HTERT RPE-1 (cell line): ENCODE data around the gene POTEB2.
"Not testable (repeated sequence)": the region's sequence is repeated elsewhere in the genome, so short reads cannot be mapped to it uniquely, and the experiment has no call there.

Experiments
- in situ Hi-C: fragments of 300-500 bp; cut with MboI; formaldehyde crosslinking; loops from 4 replicates; pipeline ENCODE4 v1.14.3; 2020; ENCODE audit warnings: low sequenced_read_pairs

POTEB2 gene

DNA sequence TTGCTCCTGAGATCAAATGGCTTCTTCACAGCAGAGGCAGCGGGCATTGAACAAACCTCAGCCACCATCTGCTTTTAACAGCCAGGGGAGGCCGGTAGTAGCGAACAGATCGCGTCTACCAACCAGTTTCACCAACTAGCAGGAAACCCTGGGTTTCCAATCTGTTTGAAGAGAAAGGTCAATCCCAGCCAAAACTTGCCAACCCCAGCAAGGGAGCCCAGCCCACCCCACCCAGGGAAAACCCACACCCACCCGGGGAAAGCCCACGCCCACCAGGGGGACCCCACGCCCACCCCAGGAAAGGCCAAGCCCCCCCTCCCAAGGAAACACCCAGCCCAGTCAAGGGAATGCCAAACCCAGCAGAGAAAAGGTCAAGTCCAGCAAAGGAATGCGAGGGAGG is at the start of gene POTEB2:
Gene POTEB2, minus strand, starts transcription at position 101 of the 400 bp plus-strand sequence. Its CDS starts 33 bp downstream, at position 68.
- in situ Hi-C loops, result not testable (repeated sequence)

DNA sequence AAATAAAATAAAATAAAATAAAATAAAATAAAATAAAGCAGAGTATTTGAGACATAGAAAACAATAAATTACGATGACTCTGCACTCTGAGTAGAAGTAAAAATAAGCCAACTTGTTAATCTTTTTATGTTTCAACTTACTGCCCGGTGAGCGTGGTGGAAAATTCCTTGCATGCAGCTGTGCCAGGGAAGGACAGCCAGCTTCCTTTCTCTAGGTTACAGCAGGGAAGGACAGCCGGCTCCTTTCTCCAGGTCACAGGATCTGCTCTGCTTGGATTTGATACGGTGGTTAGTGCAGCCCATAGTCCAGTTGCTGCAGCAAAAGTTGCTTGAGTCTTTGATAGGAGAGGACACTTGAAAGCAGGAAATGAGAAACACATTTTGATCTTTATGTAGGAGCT is 13.8 kb upstream of the POTEB2 start:
- in situ Hi-C loops, result not testable (repeated sequence)

DNA sequence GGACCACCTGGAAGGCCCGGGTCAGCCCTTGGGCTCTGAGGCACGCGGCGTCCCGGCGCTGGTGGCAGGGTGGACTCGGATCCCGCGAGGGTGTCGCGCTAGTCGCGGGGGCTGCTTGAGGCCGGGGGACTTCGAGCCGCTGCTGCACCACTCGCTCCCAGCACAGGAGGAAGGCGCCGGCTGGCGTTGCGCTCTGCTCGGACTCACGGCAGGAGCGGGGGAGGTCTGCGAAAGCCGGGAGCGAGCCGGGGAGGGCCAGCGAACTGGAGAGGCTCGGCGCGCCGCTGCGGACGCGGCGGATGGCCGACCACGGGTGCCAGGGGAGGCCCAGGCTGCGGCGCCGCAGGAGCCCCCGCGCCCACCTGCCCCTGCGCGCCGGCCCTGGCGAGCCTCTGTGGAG is 12.3 kb upstream of the POTEB2 start:
- in situ Hi-C loops, result not testable (repeated sequence)

DNA sequence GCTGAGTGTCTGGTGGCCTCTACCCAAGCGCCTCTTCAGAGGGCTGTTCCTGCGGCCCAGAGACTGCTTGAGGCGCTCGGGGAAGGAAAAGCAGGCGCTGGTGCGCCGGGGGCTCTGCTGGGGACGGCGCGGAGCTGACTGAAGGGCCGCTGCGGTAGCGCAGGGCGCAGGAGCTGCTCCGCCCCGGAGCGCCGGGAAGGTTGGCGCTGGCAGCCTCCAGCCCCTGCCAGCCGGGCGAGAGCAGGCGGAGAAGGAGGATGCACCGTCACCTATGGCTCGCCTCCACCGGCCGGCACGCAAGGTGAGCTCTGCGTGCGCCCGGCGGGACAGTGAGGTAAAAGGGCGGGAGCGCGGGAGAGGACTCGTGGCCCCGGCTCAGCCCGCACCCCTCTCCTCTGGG is 11.7 kb upstream of the POTEB2 start:
- in situ Hi-C loops, result not testable (repeated sequence)
